B cell (primary cell): ENCODE results near the gene PEA15.

Experiments used
- CTCF ChIP-seq: fragments of 200-600 bp; IDR thresholded peaks from one replicate; pipeline ENCODE4 v1.8.0; 2022; ENCODE audit warnings: antibody characterized with exemption, mild to moderate bottlenecking
- EZH2 ChIP-seq: IDR thresholded peaks from 2 replicates; pipeline ENCODE4 v1.6.1; 2012; ENCODE audit warnings: borderline replicate concordance, low read depth, mild to moderate bottlenecking, moderate library complexity, low read length; ENCODE audit not compliant: insufficient read depth, poor library complexity, severe bottlenecking

- TF ChIP-seq CTCF: no peak
- TF ChIP-seq EZH2: no peak
Observed at GRCh38 chr1:160264795-160265307, 59.7 kb downstream of the PEA15 start.
